ENCODE measurements around the gene CNPPD1. TPM values are rescaled to one million over a fixed set of nuclear protein-coding genes. Genes with fewer than 3 reads are reported as not detected.

Gene CNPPD1
- total RNA-seq, 1 donor from 2014 or later = 55.3 TPM

DNA sequence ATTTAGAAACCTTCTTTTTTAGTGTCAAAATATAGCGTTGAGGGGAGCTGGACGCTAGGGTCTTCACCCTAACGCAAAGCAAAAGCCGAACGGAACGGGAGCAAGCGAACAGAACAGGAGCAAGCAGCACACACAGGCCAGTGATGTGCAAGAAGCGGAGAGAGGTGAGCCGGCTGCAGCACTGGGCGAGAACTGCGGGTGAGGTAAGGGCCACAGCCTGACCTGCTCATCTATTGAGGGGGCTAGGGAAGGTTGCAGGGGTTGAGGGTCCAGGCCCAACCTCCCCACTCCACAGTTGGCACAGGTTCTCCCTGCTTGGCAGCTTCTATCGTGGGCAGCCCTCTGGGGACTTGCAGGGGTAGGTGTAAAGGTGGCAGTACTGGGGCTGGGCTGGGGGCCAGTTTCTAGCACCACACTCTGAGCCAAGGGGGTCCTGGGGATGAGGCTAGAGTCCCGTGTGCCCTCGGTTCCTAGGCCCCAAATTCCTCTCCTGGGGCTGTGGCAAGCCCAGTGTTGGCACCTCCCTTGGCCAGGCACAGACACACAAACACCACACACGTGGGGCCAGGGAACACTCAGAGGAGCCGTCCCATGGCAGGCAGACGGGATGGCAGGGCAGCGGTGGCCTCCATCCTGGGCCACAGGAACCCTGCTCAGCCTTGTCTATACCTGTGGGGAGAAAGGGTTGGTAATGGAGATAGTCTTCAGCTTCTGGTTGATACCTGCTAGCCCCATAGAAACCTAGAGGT lies 43.2 kb upstream of the CNPPD1 start:
- Histone ChIP-seq H3K36me3 (ENCODE audit: control insufficient read depth, insufficient read depth, low read length) (no peaks in the 10 kb centered on the region), H3K27me3 (ENCODE audit: control insufficient read depth, insufficient read depth, low read length) (no peaks in the 10 kb centered on the region)

DNA sequence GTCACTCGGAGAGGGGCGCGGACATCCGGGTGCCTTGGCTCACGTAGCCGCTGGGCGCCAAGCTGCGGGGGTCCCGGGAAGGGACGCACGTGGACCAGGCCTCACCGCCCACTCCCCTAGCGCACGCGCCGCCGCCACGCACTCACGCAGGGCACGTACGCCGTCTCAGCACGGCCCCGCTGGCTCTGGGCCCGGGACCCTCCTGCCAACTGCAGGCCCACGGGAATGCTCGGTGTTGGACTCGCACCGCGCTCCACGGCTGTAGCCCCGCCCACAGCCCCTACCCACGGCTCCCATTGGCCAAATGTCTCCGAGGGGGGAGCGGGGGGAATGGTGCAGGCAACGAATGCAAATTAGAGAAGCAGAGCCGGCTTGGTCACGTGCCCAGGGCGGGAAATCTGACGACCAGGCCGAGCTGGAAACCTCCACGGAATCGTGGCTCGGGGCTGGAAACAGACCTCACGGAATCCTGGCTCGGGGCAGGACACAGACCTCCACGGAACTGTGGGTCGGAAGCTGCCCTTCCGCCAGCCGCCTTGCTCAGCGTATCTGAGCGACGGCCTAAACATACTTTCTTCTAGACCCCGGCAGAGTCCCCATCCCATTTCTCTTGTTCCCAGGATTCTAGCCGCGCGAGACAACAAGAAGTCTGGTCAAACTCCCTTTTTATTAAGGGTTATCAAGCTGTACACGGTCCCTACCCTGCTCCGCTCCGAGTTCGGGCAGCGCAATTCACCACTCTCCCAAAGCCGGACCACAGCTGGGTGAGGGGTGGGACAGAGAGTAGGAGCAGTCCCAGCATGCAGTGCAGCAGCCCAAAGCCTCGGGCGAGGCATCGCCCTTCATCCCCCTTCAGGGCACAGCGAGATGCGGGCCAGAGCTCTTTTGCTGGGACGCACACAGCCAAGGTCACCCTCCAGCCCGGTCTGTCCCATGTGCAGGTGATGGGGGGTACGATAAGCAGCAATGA lies 42.3 kb upstream of the CNPPD1 start, which contains the start of gene ABCB6:
Gene ABCB6, minus strand, starts transcription at position 227 of the 970 bp plus-strand sequence. CDS start 285 bp downstream, outside the sequence.
- no peaks in the 10 kb centered on the region for H3K27me3 ChIP-seq (ENCODE audit: control insufficient read depth, insufficient read depth, low read length)
- H3K36me3 ChIP-seq (ENCODE audit: control insufficient read depth, insufficient read depth, low read length) = peaks cover 2% of the 10 kb centered on the region
- no peak for DNase-seq (ENCODE audit: low read depth)
- peak within 1 kb of the TSS; percentile 43 for H3K4me3 ChIP-seq (ENCODE audit: low read depth, low read length)
- TF ChIP-seq, protein P1, sequence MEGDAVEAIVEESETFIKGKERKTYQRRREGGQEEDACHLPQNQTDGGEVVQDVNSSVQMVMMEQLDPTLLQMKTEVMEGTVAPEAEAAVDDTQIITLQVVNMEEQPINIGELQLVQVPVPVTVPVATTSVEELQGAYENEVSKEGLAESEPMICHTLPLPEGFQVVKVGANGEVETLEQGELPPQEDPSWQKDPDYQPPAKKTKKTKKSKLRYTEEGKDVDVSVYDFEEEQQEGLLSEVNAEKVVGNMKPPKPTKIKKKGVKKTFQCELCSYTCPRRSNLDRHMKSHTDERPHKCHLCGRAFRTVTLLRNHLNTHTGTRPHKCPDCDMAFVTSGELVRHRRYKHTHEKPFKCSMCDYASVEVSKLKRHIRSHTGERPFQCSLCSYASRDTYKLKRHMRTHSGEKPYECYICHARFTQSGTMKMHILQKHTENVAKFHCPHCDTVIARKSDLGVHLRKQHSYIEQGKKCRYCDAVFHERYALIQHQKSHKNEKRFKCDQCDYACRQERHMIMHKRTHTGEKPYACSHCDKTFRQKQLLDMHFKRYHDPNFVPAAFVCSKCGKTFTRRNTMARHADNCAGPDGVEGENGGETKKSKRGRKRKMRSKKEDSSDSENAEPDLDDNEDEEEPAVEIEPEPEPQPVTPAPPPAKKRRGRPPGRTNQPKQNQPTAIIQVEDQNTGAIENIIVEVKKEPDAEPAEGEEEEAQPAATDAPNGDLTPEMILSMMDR (IDR thresholded peaks at IDR 0.05; ENCODE audit: insufficient read depth, low read length, poor library complexity, severe bottlenecking) = no peak

More for the DNA sequence above, 43.2 kb upstream of the CNPPD1 start:
- no peak overlapping the region for H3K4me3 ChIP-seq (ENCODE audit: low read depth, low read length)
- TF ChIP-seq, protein P1 (IDR thresholded peaks at IDR 0.05; ENCODE audit: insufficient read depth, low read length, poor library complexity, severe bottlenecking) = no peak
- no peak for DNase-seq (ENCODE audit: low read depth)

DNA sequence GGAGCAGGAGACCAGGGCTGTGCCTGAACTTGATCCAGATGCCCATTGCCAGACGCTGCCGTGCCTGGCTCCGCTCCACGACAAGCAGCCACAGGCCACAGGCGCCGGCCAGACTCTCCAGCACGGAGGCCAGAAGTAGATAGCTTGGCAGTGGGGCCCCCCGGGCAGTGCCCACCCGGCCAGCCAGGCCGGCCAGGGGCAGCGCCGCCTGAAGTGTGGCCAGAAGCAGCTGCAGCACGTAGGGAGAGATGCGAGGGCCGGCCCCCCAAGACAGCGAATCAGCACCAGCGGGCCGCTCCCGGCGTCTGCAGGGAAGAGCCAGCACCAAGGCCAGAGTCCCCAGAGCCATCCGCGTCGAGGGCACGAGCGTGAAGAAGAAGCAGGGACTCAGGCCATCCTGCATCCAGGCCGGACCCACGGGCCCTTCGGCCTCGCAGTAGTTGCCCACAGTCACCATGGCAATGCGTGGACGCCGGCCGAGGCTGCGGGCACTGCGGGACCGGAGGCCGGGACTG lies 41.5 kb upstream of the CNPPD1 start:
- Histone ChIP-seq H3K27me3 (ENCODE audit: control insufficient read depth, insufficient read depth, low read length) (no peaks in the 10 kb centered on the region), H3K36me3 (ENCODE audit: control insufficient read depth, insufficient read depth, low read length) (peaks cover 2% of the 10 kb centered on the region), H3K4me3 (ENCODE audit: low read depth, low read length) (peak overlapping the region; percentile 43)
- TF ChIP-seq, protein P1 (IDR thresholded peaks at IDR 0.05; ENCODE audit: insufficient read depth, low read length, poor library complexity, severe bottlenecking) = no peak
- no peak for DNase-seq (ENCODE audit: low read depth)

DNA sequence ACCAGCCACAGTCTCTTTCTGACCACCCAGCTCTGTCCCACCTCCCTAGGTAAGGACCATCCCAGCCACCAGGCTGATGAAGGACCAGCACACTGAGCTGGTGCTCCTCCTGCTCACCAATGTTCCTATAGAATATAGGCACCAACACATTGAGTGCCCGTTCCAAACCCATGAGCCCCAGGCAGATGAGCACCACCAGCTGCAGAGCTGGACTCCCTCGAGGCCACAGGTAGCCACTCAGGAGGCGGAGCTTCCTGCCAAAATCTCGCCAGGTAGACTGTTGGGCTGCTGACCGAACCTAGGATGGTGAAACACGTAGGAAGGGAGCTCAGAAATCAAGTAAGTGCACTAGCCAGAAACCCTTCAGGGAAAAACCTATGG lies 39.8 kb upstream of the CNPPD1 start:
- Histone ChIP-seq H3K4me3 (ENCODE audit: low read depth, low read length) (no peak overlapping the region), H3K36me3 (ENCODE audit: control insufficient read depth, insufficient read depth, low read length) (peaks cover 3% of the 10 kb centered on the region), H3K27me3 (ENCODE audit: control insufficient read depth, insufficient read depth, low read length) (no peaks in the 10 kb centered on the region)
- TF ChIP-seq, protein P1 (IDR thresholded peaks at IDR 0.05; ENCODE audit: insufficient read depth, low read length, poor library complexity, severe bottlenecking) = no peak
- DNase-seq (ENCODE audit: low read depth) = no peak

DNA sequence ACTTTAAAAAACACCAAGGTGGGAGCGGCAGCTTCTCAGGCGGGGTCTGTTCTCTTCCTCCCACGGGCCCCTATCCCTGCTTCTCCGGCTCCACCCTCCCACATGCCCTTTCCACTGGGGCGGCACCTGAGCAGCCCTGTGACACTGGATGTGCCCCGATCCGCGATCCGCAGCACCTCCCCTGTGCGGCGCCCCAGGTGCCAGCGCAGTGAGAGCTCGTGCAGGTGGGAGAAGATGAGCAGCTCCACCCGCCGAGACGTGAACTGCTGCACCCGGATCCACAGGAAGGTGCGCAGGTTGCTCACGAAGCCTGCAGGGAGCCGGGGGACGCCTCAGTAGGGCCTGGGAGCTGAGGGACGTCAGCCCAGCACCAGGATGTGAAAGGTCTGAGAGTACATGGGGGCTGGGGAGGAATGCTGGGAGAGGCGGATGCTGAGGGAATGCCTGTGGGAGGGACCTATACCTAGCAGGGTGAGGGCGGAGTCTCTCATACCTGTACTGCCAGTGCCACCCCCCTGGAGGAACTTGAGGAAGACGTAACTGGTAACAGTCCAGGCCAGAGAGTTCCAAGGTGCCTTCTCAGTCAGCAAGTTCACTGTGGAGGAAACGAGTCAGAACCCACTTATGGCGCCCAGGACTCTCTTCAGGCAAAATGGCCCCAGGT lies 39.3 kb upstream of the CNPPD1 start:
- peaks cover 3% of the 10 kb centered on the region for H3K36me3 ChIP-seq (ENCODE audit: control insufficient read depth, insufficient read depth, low read length)
- no peak overlapping the region for H3K4me3 ChIP-seq (ENCODE audit: low read depth, low read length)
- TF ChIP-seq, protein P1 (IDR thresholded peaks at IDR 0.05; ENCODE audit: insufficient read depth, low read length, poor library complexity, severe bottlenecking) = no peak
- H3K27me3 ChIP-seq (ENCODE audit: control insufficient read depth, insufficient read depth, low read length) = no peaks in the 10 kb centered on the region
- DNase-seq (ENCODE audit: low read depth) = no peak
